SKM-1 (cell line): ENCODE data around the gene TCAIM.
A peak's percentile ranks its signal among the peaks of the same experiment; 100 is the strongest.
"Not testable (repeated sequence)": the region's sequence is repeated elsewhere in the genome, so short reads cannot be mapped to it uniquely, and the experiment has no call there.

Experiments used
- DNase-seq: peaks from one replicate; lab custom pipeline; 2025; ENCODE audit not compliant: unreplicated experiment; lab: John Stamatoyannopoulos, UW

The TCAIM gene

GRCh38 chr3:44412365-44412764, 73.8 kb downstream of the TCAIM start:
- no peak for DNase-seq

- no peak for DNase-seq
Observed at GRCh38 chr3:44414517-44415090, 76.0 kb downstream of the TCAIM start.

GRCh38 chr3:44415421-44415820, 76.9 kb downstream of the TCAIM start:
- DNase-seq = no peak

GRCh38 chr3:44416031-44417030, 77.8 kb downstream of the TCAIM start:
- DNase-seq = no peak

GRCh38 chr3:44418118-44418517, 79.6 kb downstream of the TCAIM start:
- DNase-seq = not testable (repeated sequence)

- DNase-seq = no peak
Observed at GRCh38 chr3:44418549-44418948, 80.0 kb downstream of the TCAIM start.

GRCh38 chr3:44419116-44419922, 80.8 kb downstream of the TCAIM start:
- DNase-seq = no peak

GRCh38 chr3:44419923-44420650, 81.5 kb downstream of the TCAIM start:
- no peak for DNase-seq

- DNase-seq = no peak
Observed at GRCh38 chr3:44420676-44421075, 82.1 kb downstream of the TCAIM start.

GRCh38 chr3:44421280-44421679, 82.7 kb downstream of the TCAIM start:
- no peak for DNase-seq

GRCh38 chr3:44424758-44425157, 86.2 kb downstream of the TCAIM start:
- DNase-seq = no peak

- no peak for DNase-seq
Observed at GRCh38 chr3:44427683-44428082, 89.1 kb downstream of the TCAIM start.

- DNase-seq = no peak
Observed at GRCh38 chr3:44428910-44429309, 90.3 kb downstream of the TCAIM start.

GRCh38 chr3:44429459-44429858, 90.9 kb downstream of the TCAIM start:
- DNase-seq = no peak

GRCh38 chr3:44430466-44430865, 91.9 kb downstream of the TCAIM start:
- DNase-seq = no peak

GRCh38 chr3:44434834-44435510, 96.4 kb downstream of the TCAIM start:
- no peak for DNase-seq

- no peak for DNase-seq
Observed at GRCh38 chr3:44436181-44436580, 97.6 kb downstream of the TCAIM start.

- no peak for DNase-seq
Observed at GRCh38 chr3:44437800-44438199, 99.2 kb downstream of the TCAIM start.

GRCh38 chr3:44439499-44440295, 101.1 kb downstream of the TCAIM start:
- peak; percentile 96 for DNase-seq
